GM12864 (cell line): ENCODE data around the gene ALOX12B.
"Not testable (repeated sequence)": the region's sequence is repeated elsewhere in the genome, so short reads cannot be mapped to it uniquely, and the experiment has no call there.

ENCODE experiments used
- DNase-seq: peaks from one replicate; pipeline ENCODE4 v3.0.0-alpha.2; 2011; ENCODE audit warnings: low read depth
- H3K4me3 ChIP-seq: 2 replicates; pipeline ENCODE4 v1.5.1; 2011; ENCODE audit warnings: mild to moderate bottlenecking, low read depth, low read length, control low read depth
- TF ChIP-seq, protein P1 (sequence below): IDR thresholded peaks from 2 replicates; pipeline ENCODE4 v1.5.1; 2011; ENCODE audit warnings: low read depth, mild to moderate bottlenecking, moderate library complexity, low read length, control low read depth, inconsistent platforms; ENCODE audit errors: missing control alignments

ALOX12B gene

GRCh38 chr17:8063761-8064534, 23.6 kb downstream of the ALOX12B start:
- TF ChIP-seq, protein P1, sequence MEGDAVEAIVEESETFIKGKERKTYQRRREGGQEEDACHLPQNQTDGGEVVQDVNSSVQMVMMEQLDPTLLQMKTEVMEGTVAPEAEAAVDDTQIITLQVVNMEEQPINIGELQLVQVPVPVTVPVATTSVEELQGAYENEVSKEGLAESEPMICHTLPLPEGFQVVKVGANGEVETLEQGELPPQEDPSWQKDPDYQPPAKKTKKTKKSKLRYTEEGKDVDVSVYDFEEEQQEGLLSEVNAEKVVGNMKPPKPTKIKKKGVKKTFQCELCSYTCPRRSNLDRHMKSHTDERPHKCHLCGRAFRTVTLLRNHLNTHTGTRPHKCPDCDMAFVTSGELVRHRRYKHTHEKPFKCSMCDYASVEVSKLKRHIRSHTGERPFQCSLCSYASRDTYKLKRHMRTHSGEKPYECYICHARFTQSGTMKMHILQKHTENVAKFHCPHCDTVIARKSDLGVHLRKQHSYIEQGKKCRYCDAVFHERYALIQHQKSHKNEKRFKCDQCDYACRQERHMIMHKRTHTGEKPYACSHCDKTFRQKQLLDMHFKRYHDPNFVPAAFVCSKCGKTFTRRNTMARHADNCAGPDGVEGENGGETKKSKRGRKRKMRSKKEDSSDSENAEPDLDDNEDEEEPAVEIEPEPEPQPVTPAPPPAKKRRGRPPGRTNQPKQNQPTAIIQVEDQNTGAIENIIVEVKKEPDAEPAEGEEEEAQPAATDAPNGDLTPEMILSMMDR, result no peak
- DNase-seq, result no peak
- no peak overlapping the region for H3K4me3 ChIP-seq

DNA sequence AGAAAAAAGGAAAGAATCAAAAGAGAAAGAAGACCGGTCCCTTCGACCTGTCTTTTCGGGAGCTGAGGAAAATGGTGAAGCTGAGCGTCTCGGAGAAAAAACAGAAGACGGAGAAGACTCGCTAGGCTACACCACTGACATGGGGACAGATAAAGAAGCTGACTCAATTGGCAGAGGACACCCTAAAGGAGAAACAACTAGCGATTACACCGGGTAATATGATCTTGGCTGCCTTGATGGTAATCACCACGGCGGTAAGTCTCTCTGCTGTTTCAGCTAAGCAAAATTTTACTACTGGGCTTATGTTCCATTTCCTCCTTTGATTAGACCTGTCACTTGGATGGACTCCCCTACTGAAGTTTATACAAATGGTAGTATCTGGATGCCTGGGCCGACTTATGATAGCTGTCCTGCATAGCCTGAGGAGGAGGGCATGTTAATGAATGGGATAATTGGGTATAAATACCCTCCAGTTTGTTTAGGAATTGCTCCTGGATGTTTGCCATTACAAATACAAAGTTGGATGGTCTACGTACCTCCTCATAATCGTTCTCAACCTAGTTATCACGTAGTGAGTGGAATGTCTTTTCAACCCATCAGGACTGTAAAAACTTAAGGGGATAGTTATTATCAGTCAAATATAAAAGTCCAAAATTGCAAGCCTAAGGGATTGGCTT, 24.6 kb downstream of the ALOX12B start:
- no peak for DNase-seq
- no peak overlapping the region for H3K4me3 ChIP-seq
- TF ChIP-seq, protein P1, result no peak

DNA sequence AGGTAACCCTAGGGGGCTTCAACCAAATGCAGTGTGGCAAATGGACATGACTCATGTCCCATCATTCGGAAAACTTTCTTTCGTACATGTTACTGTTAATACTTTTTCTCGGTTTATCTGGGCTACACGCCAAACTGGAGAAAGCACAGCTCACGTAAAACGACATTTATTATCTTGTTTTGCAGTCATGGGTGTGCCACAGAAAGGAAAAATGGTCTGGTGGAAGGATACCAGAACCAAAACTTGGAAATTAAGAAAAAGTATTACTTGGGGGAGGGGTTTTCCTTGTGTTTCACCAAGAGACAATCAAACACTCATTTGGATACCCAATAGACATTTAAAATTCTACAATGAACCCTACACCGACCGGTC, 25.1 kb downstream of the ALOX12B start:
- DNase-seq, result no peak
- H3K4me3 ChIP-seq, result no peak overlapping the region
- TF ChIP-seq, protein P1, result no peak

DNA sequence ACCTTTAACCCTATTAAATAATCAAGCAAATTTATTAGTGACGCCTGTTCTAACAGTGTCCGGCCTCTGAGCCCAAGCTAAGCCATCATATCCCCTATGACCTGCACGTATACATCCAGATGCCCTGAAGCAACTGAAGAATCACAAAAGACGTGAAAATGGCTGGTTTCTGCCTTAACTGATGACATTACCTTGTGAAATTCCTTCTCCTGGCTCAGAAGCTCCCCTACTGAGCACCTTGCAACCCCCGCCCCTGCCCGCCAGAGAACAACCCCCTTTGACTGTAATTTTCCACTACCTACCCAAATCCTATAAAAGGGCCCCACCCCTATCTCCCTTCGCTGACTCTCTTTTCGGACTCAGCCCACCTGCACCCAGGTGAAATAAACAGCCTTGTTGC, 25.7 kb downstream of the ALOX12B start:
- H3K4me3 ChIP-seq, DNase-seq: not testable (repeated sequence)

DNA sequence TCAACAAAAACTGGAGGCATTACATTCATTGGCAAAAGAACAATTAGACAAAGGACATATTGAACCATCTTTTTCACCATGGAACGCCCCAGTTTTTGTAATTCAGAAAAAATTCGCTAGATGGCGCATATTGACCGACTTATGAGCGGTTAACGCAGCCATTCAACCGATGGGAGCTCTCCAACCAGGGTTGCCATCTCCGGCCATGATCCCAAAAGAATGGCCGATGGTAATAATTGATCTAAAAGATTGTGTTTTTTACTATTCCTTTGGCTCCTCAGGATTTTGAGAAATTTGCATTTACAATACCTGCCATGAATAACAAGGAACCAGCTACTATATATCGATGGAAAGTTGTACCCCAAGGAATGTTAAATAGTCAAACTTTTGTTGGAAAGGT, 27.2 kb downstream of the ALOX12B start:
- TF ChIP-seq, protein P1, result peak; percentile 67
- no peak overlapping the region for H3K4me3 ChIP-seq
- peak; percentile 39 for DNase-seq

GRCh38 chr17:8059131-8059530, 28.4 kb downstream of the ALOX12B start:
- H3K4me3 ChIP-seq, result no peak overlapping the region
- TF ChIP-seq, protein P1, result no peak
- DNase-seq, result no peak

DNA sequence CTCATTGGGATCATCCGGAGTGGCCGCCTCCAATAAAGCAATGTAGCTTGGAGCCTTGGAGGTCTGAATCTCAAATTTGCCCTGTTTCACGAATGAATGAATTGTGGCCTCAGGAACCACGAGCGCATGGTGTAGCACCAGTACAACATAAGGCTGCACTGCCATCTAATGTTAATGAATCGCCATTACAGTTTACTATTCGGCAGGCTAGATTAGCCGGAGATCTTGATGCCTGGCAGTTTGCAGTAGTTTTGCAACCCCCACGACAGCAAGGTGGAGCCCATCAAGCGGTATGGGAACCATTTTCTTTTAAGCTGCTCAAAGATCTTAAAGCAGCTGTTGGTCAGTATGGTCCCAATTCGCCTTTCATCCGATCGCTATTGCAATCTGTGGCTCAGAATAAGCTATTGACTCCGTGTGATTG, 29.8 kb downstream of the ALOX12B start:
- H3K4me3 ChIP-seq, result no peak overlapping the region
- TF ChIP-seq, protein P1, result peak; percentile 69
- DNase-seq, result peak; percentile 43
